Fibroblast of the aortic adventitia (primary cell): ENCODE data around the gene FMNL2. TPM values are rescaled to one million over a fixed set of nuclear protein-coding genes. Genes with fewer than 3 reads are reported as not detected.

ENCODE experiments used
- DNase-seq: peaks from one replicate; pipeline ENCODE4 v3.0.0-alpha.2; 2010; ENCODE audit warnings: low read depth
- H3K4me3 ChIP-seq: 2 replicates; pipeline ENCODE4 v1.5.1; 2011; ENCODE audit warnings: low read depth, mild to moderate bottlenecking, control low read depth, low read length, moderate library complexity
- CTCF ChIP-seq: IDR thresholded peaks from 2 replicates; pipeline ENCODE4 v1.5.1; 2011; ENCODE audit warnings: mild to moderate bottlenecking, low read length, control low read depth, inconsistent platforms; ENCODE audit not compliant: insufficient read depth
- total RNA-seq: library from RNA; depleted of rRNA; stranded (reverse); fragments of >200 nt; gene quantifications from 2 replicates; pipeline ENCODE4 v1.2.3, GENCODE V29; 2012; ENCODE audit warnings: low replicate concordance

Gene FMNL2
- total RNA-seq, 1 donor = 23.6 TPM

- no peak for TF ChIP-seq CTCF
- no peak overlapping the region for H3K4me3 ChIP-seq
Observed at GRCh38 chr2:152406119-152406835, 71.3 kb downstream of the FMNL2 start.

DNA sequence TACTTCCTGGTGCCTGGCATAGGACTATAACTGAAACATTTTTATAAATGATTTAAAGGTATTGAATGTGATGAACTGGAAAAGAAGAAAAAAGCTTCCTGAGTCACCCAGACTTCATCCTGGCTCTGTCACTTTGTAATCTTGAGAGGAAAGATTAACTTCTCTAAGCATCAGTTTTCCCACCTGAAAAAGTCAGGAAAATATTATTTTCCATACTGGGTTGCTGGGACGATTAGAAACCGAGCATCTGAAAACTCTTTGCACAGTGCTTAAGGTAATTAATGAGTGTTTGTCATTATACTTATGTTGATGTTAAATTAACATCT is 71.8 kb downstream of the FMNL2 start:
- TF ChIP-seq CTCF = no peak
- H3K4me3 ChIP-seq = no peak overlapping the region
- DNase-seq = no peak

More at GRCh38 chr2:152406119-152406835, 71.3 kb downstream of the FMNL2 start:
- no peak for DNase-seq

DNA sequence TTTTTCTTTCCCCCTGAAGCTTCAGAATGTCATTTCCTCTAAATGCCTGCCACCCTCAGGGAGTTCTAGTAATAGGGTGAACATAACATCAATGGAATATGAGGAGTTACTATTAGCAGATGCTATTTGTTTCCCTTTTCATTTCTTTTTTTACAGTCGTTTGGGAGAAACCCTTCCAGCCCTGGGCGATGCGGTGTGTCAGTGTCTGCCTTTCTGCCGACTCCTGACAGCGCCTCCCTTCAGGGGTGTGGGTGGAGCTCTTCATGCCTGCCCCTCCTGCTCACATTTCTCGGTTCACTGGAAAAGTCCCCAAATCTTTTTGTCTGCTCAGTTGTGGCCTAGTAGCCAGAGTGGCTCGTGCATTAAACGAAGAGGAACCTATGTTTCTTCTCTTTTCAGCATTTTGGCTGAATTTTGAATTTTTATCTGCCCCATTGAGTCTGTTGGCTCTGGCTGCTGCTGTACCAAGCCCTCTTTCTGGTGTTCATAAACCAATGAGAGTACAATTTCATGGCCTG is 72.3 kb downstream of the FMNL2 start:
- peak; percentile 66 for DNase-seq
- no peak for TF ChIP-seq CTCF
- peak overlapping the region; percentile 40 for H3K4me3 ChIP-seq

GRCh38 chr2:152407806-152408205 is 72.8 kb downstream of the FMNL2 start:
- TF ChIP-seq CTCF = no peak
- H3K4me3 ChIP-seq = no peak overlapping the region
- no peak for DNase-seq

GRCh38 chr2:152408254-152408653 is 73.3 kb downstream of the FMNL2 start:
- TF ChIP-seq CTCF = no peak
- no peak for DNase-seq
- no peak overlapping the region for H3K4me3 ChIP-seq

GRCh38 chr2:152409386-152410164 is 74.6 kb downstream of the FMNL2 start:
- DNase-seq = no peak
- no peak overlapping the region for H3K4me3 ChIP-seq
- TF ChIP-seq CTCF = no peak
